PC-9 (cell line): Measurements from ENCODE around the gene MTARC2. TPM values are rescaled to one million over a fixed set of nuclear protein-coding genes. Genes with fewer than 3 reads are reported as not detected.
"Not testable (repeated sequence)": the region's sequence is repeated elsewhere in the genome, so short reads cannot be mapped to it uniquely, and the experiment has no call there.

Experiments
- BruUV-seq: library from RNA; stranded (reverse); fragments of 400-500 nt; replicated peaks from 2 replicates; lab custom pipeline; 2021; lab: Mats Ljungman, UMichigan
- CTCF ChIA-PET: fragments of 300-600 bp; sonication (Branson Sonifier 250); formaldehyde crosslinking; loops from one replicate; lab custom pipeline; 2022; ENCODE audit warnings: antibody characterized with exemption; lab: Charles Lee
- POLR2A ChIA-PET: fragments of 300-600 bp; sonication (Branson Sonifier 250); formaldehyde crosslinking; loops from one replicate; lab custom pipeline; 2022; ENCODE audit warnings: antibody characterized with exemption; ENCODE audit not compliant: unreplicated experiment; lab: Charles Lee
- DNase-seq, 2 experiments: peaks; one replicate each; pipeline versions ENCODE4 v3.0.0 to v3.0.0-alpha.2; 2015 to 2022; ENCODE audit warnings: mixed read lengths in 1 of 2
- H2AFZ ChIP-seq: fragments of 200-600 bp; sonication (generic); 2 replicates; pipeline ENCODE4 v1.8.1; 2017; ENCODE audit warnings: antibody characterized with exemption
- H3F3A ChIP-seq: fragments of 200-600 bp; sonication (generic); 2 replicates; pipeline ENCODE4 v1.8.1; 2017; ENCODE audit warnings: antibody characterized with exemption, mild to moderate bottlenecking, low read depth; ENCODE audit not compliant: insufficient read depth
- H3K27ac ChIP-seq: fragments of 200-600 bp; sonication (generic); 2 replicates; pipeline ENCODE4 v1.6.1; 2016; ENCODE audit warnings: mixed run types
- H3K27me3 ChIP-seq: fragments of 200-600 bp; sonication (generic); 2 replicates; pipeline ENCODE4 v1.6.1; 2016; ENCODE audit warnings: low read depth, mixed run types; ENCODE audit not compliant: insufficient read depth
- H3K36me3 ChIP-seq: fragments of 200-600 bp; sonication (generic); 2 replicates; pipeline ENCODE4 v1.6.1; 2016; ENCODE audit warnings: low read depth, mixed run types
- H3K4me1 ChIP-seq: fragments of 200-600 bp; sonication (generic); replicated peaks from 2 replicates; pipeline ENCODE4 v1.6.1; 2016; ENCODE audit warnings: mixed run types; ENCODE audit not compliant: insufficient read depth
- H3K4me2 ChIP-seq: fragments of 200-600 bp; sonication (generic); 2 replicates; pipeline ENCODE4 v1.6.1; 2017; ENCODE audit warnings: mixed run types
- H3K4me3 ChIP-seq: fragments of 200-600 bp; sonication (generic); 2 replicates; pipeline ENCODE4 v1.6.1; 2016; ENCODE audit warnings: mixed run types
- H3K79me2 ChIP-seq: fragments of 200-600 bp; sonication (generic); 2 replicates; pipeline ENCODE4 v1.6.1; 2017; ENCODE audit warnings: low read depth, mixed run types
- H3K9me2 ChIP-seq: fragments of 200-600 bp; sonication (generic); 2 replicates; pipeline ENCODE4 v1.8.1; 2017; ENCODE audit warnings: mild to moderate bottlenecking; ENCODE audit not compliant: insufficient read depth
- H3K9me3 ChIP-seq: fragments of 200-600 bp; sonication (generic); 2 replicates; pipeline ENCODE4 v1.8.1; 2016; ENCODE audit warnings: low read depth; ENCODE audit not compliant: insufficient read depth
- H4K20me1 ChIP-seq: fragments of 200-600 bp; sonication (generic); 2 replicates; pipeline ENCODE4 v1.8.1; 2017; ENCODE audit not compliant: insufficient read depth
- CTCF ChIP-seq: fragments of 200-600 bp; sonication (generic); conservative IDR thresholded peaks from 2 replicates; pipeline ENCODE4 v1.6.1; 2017; ENCODE audit warnings: mixed run types, antibody characterized with exemption, mild to moderate bottlenecking, moderate library complexity
- EZH2 ChIP-seq: fragments of 200-600 bp; sonication (generic); IDR thresholded peaks from 2 replicates; pipeline ENCODE4 v1.8.0; 2017; ENCODE audit warnings: antibody characterized with exemption, low read depth
- intact Hi-C: fragments of 100-400 bp; cut with micrococcal nuclease; formaldehyde crosslinking; loops from one replicate; pipeline ENCODE4 v1.10.0; 2022; ENCODE audit not compliant: unreplicated experiment
- total RNA-seq: library from RNA; stranded (reverse); gene quantifications from 2 replicates; pipeline ENCODE4 v1.2.3, GENCODE V29; 2021

Gene MTARC2
- total RNA-seq, 1 experiment from 2014 or later = 23.1 TPM

- H3K36me3 ChIP-seq = no peaks in the 10 kb centered on the region
- no peak overlapping the region for H3K27ac ChIP-seq
- H3K4me1 ChIP-seq = no peaks in the 10 kb centered on the region
- no peaks in the 10 kb centered on the region for H3K79me2 ChIP-seq
- H3K9me2 ChIP-seq = no peaks in the 10 kb centered on the region
- POLR2A ChIA-PET = no interaction called here
- CTCF ChIA-PET = no interaction called here
- no TSS peak for BruUV-seq
- no peaks in the 10 kb centered on the region for H4K20me1 ChIP-seq
- intact Hi-C loops = no loop called here
- no peaks in the 10 kb centered on the region for H3K27me3 ChIP-seq
- no peak for DNase-seq
- no peaks in the 10 kb centered on the region for H3F3A ChIP-seq
- H2AFZ ChIP-seq = no peak overlapping the region
- no peak overlapping the region for H3K4me3 ChIP-seq
- no peak for TF ChIP-seq EZH2
- no peak for TF ChIP-seq CTCF
- no peak overlapping the region for H3K4me2 ChIP-seq
- peaks cover 8% of the 10 kb centered on the region; the same call in 1 of the 2 replicates for H3K9me3 ChIP-seq
Measured at GRCh38 chr1:220717800-220718640, 30.1 kb upstream of the MTARC2 start.

- CTCF ChIA-PET, H3K79me2 ChIP-seq, H3K9me3 ChIP-seq, H3K4me1 ChIP-seq, H4K20me1 ChIP-seq, intact Hi-C loops, BruUV-seq, H3F3A ChIP-seq, H2AFZ ChIP-seq, POLR2A ChIA-PET, DNase-seq, H3K4me3 ChIP-seq, H3K4me2 ChIP-seq, H3K27me3 ChIP-seq, H3K36me3 ChIP-seq, H3K9me2 ChIP-seq, H3K27ac ChIP-seq: not testable (repeated sequence)
Measured at GRCh38 chr1:220721266-220721665, 26.9 kb upstream of the MTARC2 start.

GRCh38 chr1:220726634-220727033 lies 21.5 kb upstream of the MTARC2 start:
- POLR2A ChIA-PET = no interaction called here
- H4K20me1 ChIP-seq = no peaks in the 10 kb centered on the region
- H3K27ac ChIP-seq = no peak overlapping the region
- no peaks in the 10 kb centered on the region for H3K27me3 ChIP-seq
- no peaks in the 10 kb centered on the region for H3K9me2 ChIP-seq
- H3K4me2 ChIP-seq = no peak overlapping the region
- H3K9me3 ChIP-seq = no peaks in the 10 kb centered on the region
- H3K4me3 ChIP-seq = no peak overlapping the region
- TF ChIP-seq CTCF = peak; percentile 44
- TF ChIP-seq EZH2 = no peak
- CTCF ChIA-PET = no interaction called here
- no peaks in the 10 kb centered on the region for H3K36me3 ChIP-seq
- no peak for DNase-seq
- no peaks in the 10 kb centered on the region for H3F3A ChIP-seq
- H3K4me1 ChIP-seq = no peaks in the 10 kb centered on the region
- no peak overlapping the region for H2AFZ ChIP-seq
- no peaks in the 10 kb centered on the region for H3K79me2 ChIP-seq
- BruUV-seq = no TSS peak
- intact Hi-C loops = no loop called here
